CD4-positive, alpha-beta memory T cell (primary cell): ENCODE data around the gene ALDOA. TPM values are rescaled to one million over a fixed set of nuclear protein-coding genes. Genes with fewer than 3 reads are reported as not detected.
"Not testable (repeated sequence)": the region's sequence is repeated elsewhere in the genome, so short reads cannot be mapped to it uniquely, and the experiment has no call there.

Source experiments
- CTCF ChIA-PET: fragments of 350-600 bp; sonication (Branson Sonifier 250); formaldehyde crosslinking; loops from one replicate; lab custom pipeline; 2021; ENCODE audit warnings: inconsistent platforms; ENCODE audit not compliant: partially characterized antibody; lab: Charles Lee
- POLR2A ChIA-PET: fragments of 350-600 bp; sonication (Branson Sonifier 250); formaldehyde crosslinking; loops from one replicate; lab custom pipeline; 2021; ENCODE audit not compliant: partially characterized antibody; lab: Charles Lee
- DNase-seq, 5 donors: peaks; one replicate each; pipeline versions ENCODE4 v3.0.0 to v3.0.0-alpha.2; 2020 to 2022; ENCODE audit warnings: mixed read lengths in 1 of 5
- H3K27ac ChIP-seq: one replicate; pipeline ENCODE4 v1.7.0; 2013; ENCODE audit warnings: low read depth, low read length
- H3K27me3 ChIP-seq: 2 replicates; pipeline ENCODE4 v1.7.0; 2013; ENCODE audit warnings: mild to moderate bottlenecking, low read length, moderate library complexity; ENCODE audit not compliant: insufficient read depth
- H3K36me3 ChIP-seq: 2 replicates; pipeline ENCODE4 v1.7.0; 2013; ENCODE audit warnings: mild to moderate bottlenecking, low read length, moderate library complexity; ENCODE audit not compliant: insufficient read depth
- H3K4me1 ChIP-seq: 2 replicates; pipeline ENCODE4 v1.7.0; 2013; ENCODE audit warnings: mild to moderate bottlenecking, low read length, moderate library complexity; ENCODE audit not compliant: insufficient read depth
- H3K4me3 ChIP-seq, 2 donors: one replicate each; pipeline ENCODE4 v1.7.0; 2013; ENCODE audit warnings: low read length in 2 of 2, mild to moderate bottlenecking in 1 of 2
- H3K9me3 ChIP-seq, 2 donors: one replicate each; pipeline ENCODE4 v1.7.0; 2013; ENCODE audit warnings: low read length in 2 of 2, control low read depth in 1 of 2; ENCODE audit not compliant: control insufficient read depth in 1 of 2
- H3K27ac Mint-ChIP-seq, 7 donors: one replicate each; pipeline ENCODE4 v1.8.0; 2020 to 2021; ENCODE audit warnings: mixed read lengths in 7 of 7, mild to moderate bottlenecking in 6 of 7, inconsistent platforms in 3 of 7, moderate library complexity in 3 of 7
- H3K27me3 Mint-ChIP-seq, 2 donors: one replicate each; pipeline ENCODE4 v1.8.0; 2020 to 2021; ENCODE audit warnings: mixed read lengths in 2 of 2
- H3K36me3 Mint-ChIP-seq, 2 donors: one replicate each; pipeline ENCODE4 v1.8.0; 2020 to 2021; ENCODE audit warnings: mixed read lengths in 2 of 2, inconsistent platforms in 1 of 2, mild to moderate bottlenecking in 1 of 2
- H3K4me1 Mint-ChIP-seq, 4 donors: one replicate each; pipeline ENCODE4 v1.8.0; 2020 to 2021; ENCODE audit warnings: mixed read lengths in 4 of 4, mild to moderate bottlenecking in 1 of 4
- H3K4me3 Mint-ChIP-seq, 8 donors: one replicate each; pipeline ENCODE4 v1.8.0; 2020 to 2021; ENCODE audit warnings: mixed read lengths in 8 of 8, mild to moderate bottlenecking in 7 of 8, moderate library complexity in 6 of 8, inconsistent platforms in 3 of 8
- H3K9me3 Mint-ChIP-seq, 8 donors: one replicate each; pipeline ENCODE4 v1.8.0; 2020 to 2021; ENCODE audit warnings: mixed read lengths in 8 of 8, mild to moderate bottlenecking in 5 of 8, inconsistent platforms in 3 of 8, moderate library complexity in 1 of 8
- intact Hi-C: fragments of 100-400 bp; cut with micrococcal nuclease; formaldehyde crosslinking; loops from one replicate; pipeline ENCODE4 v1.15.1; 2023
- polyA plus RNA-seq, 2 donors: library from polyadenylated mRNA; unstranded; fragments of 300-500 nt; fragmentation: Illumina TruSeq; gene quantifications; one replicate each; pipeline ENCODE4 v1.2.3, GENCODE V29; 2021
- total RNA-seq, 2 experiments: library from RNA; stranded (reverse); gene quantifications; one replicate each; pipeline ENCODE4 v1.2.3, GENCODE V29; 2021

The ALDOA gene
- total RNA-seq (100 to 1,000 TPM; 558 to 563 TPM), polyA plus RNA-seq (1,000 to 10,000 TPM; 1,058 to 1,115 TPM)

- ChIA-PET POLR2A (interaction anchor here (0.6 to 20.4 kb wide), 48 partner anchors 8 to 594 kb away, joined by 3 to 404 read pairs (median 6); partner anchors contain the start of genes C16orf54, CORO1A, DCTPP1 and FBRS), CTCF (interaction anchor here (0.6 to 4.8 kb wide), 11 partner anchors 10 to 1052 kb away, joined by 3 to 48 read pairs (median 3); partner anchors contain the start of genes DCTPP1, MAPK3 and TBX6)
- Mint-ChIP-seq H3K9me3 (no peaks in the 10 kb centered on the region), H3K27ac (peak within 1 kb of the TSS; percentile 95 to 100 (median 97)), H3K4me3 (peak within 1 kb of the TSS; percentile 98 to 100 (median 99)), H3K36me3 (peaks cover 29 to 51% of the 10 kb centered on the region in 2 donors), H3K27me3 (no peaks in the 10 kb centered on the region), H3K4me1 (peaks cover 17 to 58% (median 33%) of the 10 kb centered on the region in 4 donors)
- DNase-seq = peak; percentile 94 to 96 (median 94)
- no peaks in the 10 kb centered on the region for H3K9me3 ChIP-seq
- peaks cover 37% of the 10 kb centered on the region for H3K36me3 ChIP-seq
- H3K4me3 ChIP-seq = peak within 1 kb of the TSS; percentile 77 to 93
- intact Hi-C loops = loop anchor here (1.0 to 2.0 kb wide), 7 partner anchors 10 to 313 kb away; partner anchors contain the start of genes MAPK3, PPP4C, TBC1D10B and TBX6
- peak within 1 kb of the TSS; percentile 94 for H3K27ac ChIP-seq
- no peaks in the 10 kb centered on the region for H3K27me3 ChIP-seq
- peaks cover 47% of the 10 kb centered on the region for H3K4me1 ChIP-seq
Observed at GRCh38 chr16:30065102-30065942, at the start of gene ALDOA. Gene ALDOA (plus strand): TSS chr16:30065760. CDS start chr16:30066898, 1,138 bp downstream.

GRCh38 chr16:30016555-30017276 is 48.8 kb upstream of the ALDOA start:
- no peaks in the 10 kb centered on the region for H3K9me3 ChIP-seq
- POLR2A ChIA-PET = no interaction called here
- DNase-seq = no peak
- H3K36me3 Mint-ChIP-seq = no peaks in the 10 kb centered on the region
- H3K4me1 ChIP-seq = peaks cover 7% of the 10 kb centered on the region
- H3K27ac Mint-ChIP-seq = peak overlapping the region in 1 of 7 donors; percentile 14
- no peak overlapping the region for H3K4me3 Mint-ChIP-seq
- H3K27me3 Mint-ChIP-seq = peaks cover 4 to 6% of the 10 kb centered on the region in 2 donors
- H3K27me3 ChIP-seq = no peaks in the 10 kb centered on the region
- no peak overlapping the region for H3K27ac ChIP-seq
- intact Hi-C loops = no loop called here
- H3K4me1 Mint-ChIP-seq = peaks cover 6 to 14% (median 10%) of the 10 kb centered on the region in 4 donors
- no peak overlapping the region for H3K4me3 ChIP-seq
- CTCF ChIA-PET = interaction anchor here (1.9 to 3.3 kb wide), 2 partner anchors 16 to 317 kb away, joined by 6 to 11 read pairs; no protein-coding TSS in a partner anchor
- no peaks in the 10 kb centered on the region for H3K9me3 Mint-ChIP-seq
- no peaks in the 10 kb centered on the region for H3K36me3 ChIP-seq

DNA sequence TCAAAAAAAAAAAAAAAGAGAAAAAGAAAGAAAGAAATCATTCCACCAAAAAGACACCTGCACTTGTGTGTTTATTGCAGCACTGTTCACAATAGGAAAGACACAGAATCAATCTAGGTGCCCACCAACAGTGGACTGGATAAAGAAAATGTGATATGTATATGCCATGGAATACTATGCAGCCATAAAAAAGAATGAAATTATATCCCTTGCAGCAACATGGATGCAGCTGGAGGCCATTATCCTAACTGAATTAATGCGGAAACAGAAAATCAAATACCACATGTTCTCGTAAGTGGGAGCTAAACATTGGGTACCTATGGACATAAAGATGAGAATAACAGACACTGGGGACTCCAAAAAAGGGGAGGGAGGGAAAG is 48.3 kb upstream of the ALDOA start:
- Histone ChIP-seq H3K9me3 (no peaks in the 10 kb centered on the region), H3K36me3 (no peaks in the 10 kb centered on the region), H3K27me3 (no peaks in the 10 kb centered on the region), H3K4me3 (no peak overlapping the region), H3K27ac (no peak overlapping the region), H3K4me1 (peaks cover 9% of the 10 kb centered on the region)
- H3K36me3 Mint-ChIP-seq = no peaks in the 10 kb centered on the region
- peaks cover 4 to 13% (median 7%) of the 10 kb centered on the region in 4 donors for H3K4me1 Mint-ChIP-seq
- H3K27me3 Mint-ChIP-seq = peaks cover under 1% of the 10 kb centered on the region in 2 donors
- H3K27ac Mint-ChIP-seq = peak overlapping the region in 1 of 7 donors; percentile 46
- no peaks in the 10 kb centered on the region for H3K9me3 Mint-ChIP-seq
- CTCF ChIA-PET = interaction anchor here (1.9 to 3.3 kb wide), 2 partner anchors 15 to 317 kb away, joined by 6 to 11 read pairs; no protein-coding TSS in a partner anchor
- intact Hi-C loops = no loop called here
- no peak overlapping the region for H3K4me3 Mint-ChIP-seq
- no peak for DNase-seq
- POLR2A ChIA-PET = no interaction called here

GRCh38 chr16:30017937-30018336 is 47.6 kb upstream of the ALDOA start:
- ChIA-PET CTCF (interaction anchor here (0.7 to 3.3 kb wide), 7 partner anchors 15 to 327 kb away, joined by 3 to 11 read pairs (median 3); no protein-coding TSS in a partner anchor), POLR2A (interaction anchor here (0.6 kb wide), 1 partner anchor 177 kb away, joined by 3 read pairs; no protein-coding TSS in a partner anchor)
- H3K36me3 ChIP-seq, H3K36me3 Mint-ChIP-seq, H3K27me3 ChIP-seq, H3K9me3 ChIP-seq, H3K4me3 Mint-ChIP-seq, H3K9me3 Mint-ChIP-seq, intact Hi-C loops, H3K4me1 ChIP-seq, H3K27ac Mint-ChIP-seq, DNase-seq, H3K27me3 Mint-ChIP-seq, H3K4me3 ChIP-seq, H3K27ac ChIP-seq: not testable (repeated sequence)
- peaks cover 4 to 13% (median 7%) of the 10 kb centered on the region in 4 donors for H3K4me1 Mint-ChIP-seq

DNA sequence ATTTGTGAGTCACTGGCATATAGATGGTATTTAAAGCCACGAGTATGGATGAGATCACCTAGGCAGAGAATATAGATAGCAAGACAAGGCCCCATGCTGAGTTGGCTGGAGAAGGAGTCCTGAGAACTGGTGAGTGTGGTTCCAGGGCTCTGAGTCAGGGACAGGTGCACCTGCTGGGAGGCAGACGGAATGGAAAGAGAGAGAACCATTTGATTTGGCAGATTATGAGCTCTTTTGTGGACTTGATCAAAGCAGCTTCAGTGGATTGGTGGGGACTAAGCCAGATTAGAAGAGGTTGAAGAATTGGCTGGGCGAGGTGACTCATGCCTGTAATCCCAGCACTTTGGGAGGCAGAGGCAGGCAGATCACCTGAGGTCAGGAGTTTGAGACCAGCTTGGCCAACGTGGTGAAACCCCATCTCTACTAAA is 46.8 kb upstream of the ALDOA start:
- H3K27ac ChIP-seq = no peak overlapping the region
- Mint-ChIP-seq H3K4me3 (peak overlapping the region in 2 of 8 donors; percentile 1 to 56), H3K36me3 (no peaks in the 10 kb centered on the region), H3K4me1 (peaks cover 4 to 13% (median 7%) of the 10 kb centered on the region in 4 donors), H3K27me3 (no peaks in the 10 kb centered on the region), H3K9me3 (no peaks in the 10 kb centered on the region), H3K27ac (peak overlapping the region in 1 of 7 donors; percentile 28)
- DNase-seq = no peak
- POLR2A ChIA-PET = interaction anchor here (0.6 kb wide), 1 partner anchor 156 kb away, joined by 3 read pairs; the partner anchor contains the start of gene CDIPT
- no peaks in the 10 kb centered on the region for H3K36me3 ChIP-seq
- no peak overlapping the region for H3K4me3 ChIP-seq
- intact Hi-C loops = no loop called here
- H3K27me3 ChIP-seq = no peaks in the 10 kb centered on the region
- CTCF ChIA-PET = interaction anchor here (0.7 to 3.3 kb wide), 9 partner anchors 14 to 328 kb away, joined by 3 to 11 read pairs (median 3); no protein-coding TSS in a partner anchor
- peaks cover 9% of the 10 kb centered on the region for H3K4me1 ChIP-seq
- no peaks in the 10 kb centered on the region for H3K9me3 ChIP-seq

DNA sequence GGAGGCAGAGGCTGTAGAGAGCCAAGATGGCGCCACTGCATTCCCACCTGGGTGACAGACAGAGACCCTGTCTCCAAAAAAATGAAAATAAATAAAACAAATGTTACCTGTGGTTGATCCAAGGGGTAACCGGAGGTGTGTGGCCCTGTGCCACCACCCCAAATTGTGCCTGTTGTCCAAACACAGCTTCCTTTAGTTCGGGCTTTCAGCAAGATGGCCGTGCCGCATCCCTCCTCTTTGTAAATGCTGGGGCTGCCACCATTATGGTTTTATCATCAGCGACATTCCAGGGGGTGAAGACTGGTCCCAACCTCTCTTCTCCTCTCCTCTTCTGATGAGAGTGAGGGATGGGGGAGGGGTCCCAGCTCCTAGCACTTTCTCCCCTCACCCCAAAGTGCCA is 42.7 kb upstream of the ALDOA start, which contains the start of gene C16orf92:
Gene C16orf92, plus strand, starts transcription at position 312 of the 400 bp plus-strand sequence. CDS start 143 bp downstream, outside the sequence.
- no peak within 1 kb of the TSS for H3K27ac ChIP-seq
- Mint-ChIP-seq H3K27ac (no peak within 1 kb of the TSS), H3K4me1 (peaks cover 4 to 13% (median 8%) of the 10 kb centered on the region in 4 donors), H3K4me3 (peak within 1 kb of the TSS in 1 of 8 donors; percentile 20), H3K36me3 (no peaks in the 10 kb centered on the region), H3K27me3 (peaks cover 6 to 13% of the 10 kb centered on the region in 2 donors), H3K9me3 (peaks cover 0 to under 1% (median 0%) of the 10 kb centered on the region in 8 donors)
- no peaks in the 10 kb centered on the region for H3K36me3 ChIP-seq
- no peaks in the 10 kb centered on the region for H3K9me3 ChIP-seq
- ChIA-PET POLR2A (no interaction called here), CTCF (interaction anchor here (0.6 to 2.0 kb wide), 5 partner anchors 10 to 331 kb away, joined by 3 to 6 read pairs (median 4); no protein-coding TSS in a partner anchor)
- H3K27me3 ChIP-seq = no peaks in the 10 kb centered on the region
- DNase-seq = no peak
- intact Hi-C loops = no loop called here
- peaks cover 9% of the 10 kb centered on the region for H3K4me1 ChIP-seq
- no peak within 1 kb of the TSS for H3K4me3 ChIP-seq
